ENCODE measurements around the gene EPS8L3. TPM values are rescaled to one million over a fixed set of nuclear protein-coding genes. Genes with fewer than 3 reads are reported as not detected.

The EPS8L3 gene
- total RNA-seq, 2 experiments from 2014 or later: not detected

- ChIA-PET POLR2A (no interaction called here), CTCF (interaction anchor here (1.7 kb wide), 1 partner anchor 14 kb away, joined by 6 read pairs; no protein-coding TSS in a partner anchor)
- no peak overlapping the region for H3K4me3 Mint-ChIP-seq
- ATAC-seq (no peak), DNase-seq (no peak)
- TF ChIP-seq, protein P1, sequence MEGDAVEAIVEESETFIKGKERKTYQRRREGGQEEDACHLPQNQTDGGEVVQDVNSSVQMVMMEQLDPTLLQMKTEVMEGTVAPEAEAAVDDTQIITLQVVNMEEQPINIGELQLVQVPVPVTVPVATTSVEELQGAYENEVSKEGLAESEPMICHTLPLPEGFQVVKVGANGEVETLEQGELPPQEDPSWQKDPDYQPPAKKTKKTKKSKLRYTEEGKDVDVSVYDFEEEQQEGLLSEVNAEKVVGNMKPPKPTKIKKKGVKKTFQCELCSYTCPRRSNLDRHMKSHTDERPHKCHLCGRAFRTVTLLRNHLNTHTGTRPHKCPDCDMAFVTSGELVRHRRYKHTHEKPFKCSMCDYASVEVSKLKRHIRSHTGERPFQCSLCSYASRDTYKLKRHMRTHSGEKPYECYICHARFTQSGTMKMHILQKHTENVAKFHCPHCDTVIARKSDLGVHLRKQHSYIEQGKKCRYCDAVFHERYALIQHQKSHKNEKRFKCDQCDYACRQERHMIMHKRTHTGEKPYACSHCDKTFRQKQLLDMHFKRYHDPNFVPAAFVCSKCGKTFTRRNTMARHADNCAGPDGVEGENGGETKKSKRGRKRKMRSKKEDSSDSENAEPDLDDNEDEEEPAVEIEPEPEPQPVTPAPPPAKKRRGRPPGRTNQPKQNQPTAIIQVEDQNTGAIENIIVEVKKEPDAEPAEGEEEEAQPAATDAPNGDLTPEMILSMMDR (IDR thresholded peaks at IDR 0.05): no peak
- no peaks in the 10 kb centered on the region for H3K9me3 Mint-ChIP-seq
- no peaks in the 10 kb centered on the region for H3K27me3 Mint-ChIP-seq
- H3K4me1 Mint-ChIP-seq (ENCODE audit: low read depth): no peaks in the 10 kb centered on the region
- no peaks in the 10 kb centered on the region for H3K36me3 Mint-ChIP-seq (ENCODE audit: low read depth)
- intact Hi-C loops (cut with micrococcal nuclease): no loop called here
- no peak overlapping the region for H3K27ac Mint-ChIP-seq
Measured at GRCh38 chr1:109762821-109763645, 690 bp downstream of the EPS8L3 start.

GRCh38 chr1:109762039-109762585 is 1.6 kb downstream of the EPS8L3 start:
- CTCF ChIA-PET: interaction anchor here (1.7 kb wide), 1 partner anchor 15 kb away, joined by 6 read pairs; no protein-coding TSS in a partner anchor
- H3K4me1 Mint-ChIP-seq (ENCODE audit: low read depth): no peaks in the 10 kb centered on the region
- DNase-seq (no peak), ATAC-seq (no peak)
- no peak overlapping the region for H3K27ac Mint-ChIP-seq
- intact Hi-C loops (cut with micrococcal nuclease): no loop called here
- TF ChIP-seq, protein P1 (IDR thresholded peaks at IDR 0.05): no peak
- H3K4me3 Mint-ChIP-seq: no peak overlapping the region
- H3K9me3 Mint-ChIP-seq: no peaks in the 10 kb centered on the region
- H3K36me3 Mint-ChIP-seq (ENCODE audit: low read depth): no peaks in the 10 kb centered on the region
- POLR2A ChIA-PET: no interaction called here
- H3K27me3 Mint-ChIP-seq: no peaks in the 10 kb centered on the region

DNA sequence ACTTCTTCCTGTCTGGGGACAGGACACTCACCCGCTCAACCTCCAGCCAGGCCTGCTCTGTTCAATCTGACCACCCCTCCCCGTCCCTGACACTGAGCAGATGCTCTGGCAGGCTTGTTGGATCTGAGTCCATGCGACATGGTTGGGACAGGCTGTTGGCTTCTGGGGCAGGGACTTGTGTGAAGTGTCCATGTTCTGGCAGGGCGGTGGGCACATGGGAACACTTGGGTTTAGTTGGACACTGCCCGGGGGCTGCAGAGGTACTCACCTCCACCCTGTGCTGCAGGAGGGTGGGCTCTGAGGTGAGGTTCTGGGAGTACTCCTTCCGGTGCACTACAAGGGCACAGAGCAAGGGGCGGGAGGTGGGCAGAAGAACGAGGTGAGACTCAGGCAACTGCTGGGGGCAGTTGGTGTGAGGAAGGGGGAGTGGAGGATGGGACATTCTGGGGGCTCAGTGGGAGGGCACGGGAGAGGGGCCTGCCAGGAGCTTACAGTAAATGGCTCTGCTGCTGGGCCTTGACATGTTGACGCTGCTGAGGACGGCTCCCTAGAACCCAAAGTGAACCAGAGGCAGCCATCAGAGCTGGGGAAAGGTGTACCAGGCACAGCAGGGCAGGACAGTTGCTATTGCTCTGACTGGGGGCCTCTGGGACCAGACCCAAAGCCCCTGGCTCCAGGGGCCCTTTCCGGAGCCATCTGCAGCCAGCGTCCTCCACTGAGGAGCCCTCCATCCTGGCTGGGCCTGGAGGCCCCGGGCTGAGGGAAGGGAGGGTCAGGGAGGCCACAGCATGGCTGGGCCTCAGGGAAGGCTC is 2.3 kb downstream of the EPS8L3 start:
- H3K4me1 Mint-ChIP-seq (ENCODE audit: low read depth): no peaks in the 10 kb centered on the region
- H3K9me3 Mint-ChIP-seq: no peaks in the 10 kb centered on the region
- H3K36me3 Mint-ChIP-seq (ENCODE audit: low read depth): no peaks in the 10 kb centered on the region
- ATAC-seq (no peak), DNase-seq (no peak)
- TF ChIP-seq, protein P1 (IDR thresholded peaks at IDR 0.05): no peak
- no peaks in the 10 kb centered on the region for H3K27me3 Mint-ChIP-seq
- POLR2A ChIA-PET: no interaction called here
- no peak overlapping the region for H3K27ac Mint-ChIP-seq
- intact Hi-C loops (cut with micrococcal nuclease): no loop called here
- no peak overlapping the region for H3K4me3 Mint-ChIP-seq
- CTCF ChIA-PET: interaction anchor here (1.3 kb wide), 1 partner anchor 224 kb away, joined by 4 read pairs; the partner anchor contains the start of gene AHCYL1

- ChIA-PET CTCF (interaction anchor here (0.8 to 1.3 kb wide), 2 partner anchors 16 to 224 kb away, joined by 4 read pairs; partner anchors contain the start of gene AHCYL1), POLR2A (no interaction called here)
- H3K27ac Mint-ChIP-seq: no peak overlapping the region
- TF ChIP-seq, protein P1 (IDR thresholded peaks at IDR 0.05): no peak
- ATAC-seq (no peak), DNase-seq (no peak)
- no peaks in the 10 kb centered on the region for H3K9me3 Mint-ChIP-seq
- intact Hi-C loops (cut with micrococcal nuclease): no loop called here
- H3K27me3 Mint-ChIP-seq: no peaks in the 10 kb centered on the region
- no peaks in the 10 kb centered on the region for H3K36me3 Mint-ChIP-seq (ENCODE audit: low read depth)
- H3K4me1 Mint-ChIP-seq (ENCODE audit: low read depth): no peaks in the 10 kb centered on the region
- no peak overlapping the region for H3K4me3 Mint-ChIP-seq
Measured at GRCh38 chr1:109760581-109761226, 3.0 kb downstream of the EPS8L3 start.

All from activated CD8-positive, alpha-beta T cell treated with anti-CD3 and anti-CD28 coated beads for 36 hours (primary cell).